Daoy (cell line): Measurements from ENCODE around the gene ZFYVE9. TPM values are rescaled to one million over a fixed set of nuclear protein-coding genes. Genes with fewer than 3 reads are reported as not detected.
"Not testable (repeated sequence)": the region's sequence is repeated elsewhere in the genome, so short reads cannot be mapped to it uniquely, and the experiment has no call there.

Source experiments
- DNase-seq: peaks from one replicate; pipeline ENCODE4 v3.0.0-alpha.2; 2015; ENCODE audit warnings: low read depth
- total RNA-seq: library from RNA; depleted of rRNA; stranded (reverse); fragments of >200 nt; shearing (Covaris generic); gene quantifications from 2 replicates; pipeline ENCODE4 v1.2.3, GENCODE V29; 2014; rRNA removed

Gene ZFYVE9
- total RNA-seq: 11.8 and 15.3 TPM in 2 replicates

- DNase-seq: peak; percentile 92
Measured at GRCh38 chr1:52141513-52142219, at the start of gene ZFYVE9. TSS of gene ZFYVE9 (plus strand) at chr1:52142089. CDS start at chr1:52233207, 91,118 bp downstream.

GRCh38 chr1:52094300-52094699 lies 47.6 kb upstream of the ZFYVE9 start:
- DNase-seq: not testable (repeated sequence)

- DNase-seq: no peak
Measured at GRCh38 chr1:52096216-52096615, 45.7 kb upstream of the ZFYVE9 start.

GRCh38 chr1:52098139-52098871 lies 43.6 kb upstream of the ZFYVE9 start:
- DNase-seq: no peak

GRCh38 chr1:52102336-52103013 lies 39.4 kb upstream of the ZFYVE9 start:
- DNase-seq: no peak

- no peak for DNase-seq
Measured at GRCh38 chr1:52111492-52111891, 30.4 kb upstream of the ZFYVE9 start.

GRCh38 chr1:52112489-52112888 lies 29.4 kb upstream of the ZFYVE9 start:
- DNase-seq: no peak

- no peak for DNase-seq
Measured at GRCh38 chr1:52119301-52120079, 22.4 kb upstream of the ZFYVE9 start.

GRCh38 chr1:52122384-52122783 lies 19.5 kb upstream of the ZFYVE9 start:
- DNase-seq: no peak

- DNase-seq: no peak
Measured at GRCh38 chr1:52123622-52124021, 18.3 kb upstream of the ZFYVE9 start.

GRCh38 chr1:52125736-52126359 lies 16.0 kb upstream of the ZFYVE9 start:
- DNase-seq: no peak

GRCh38 chr1:52127181-52128180 lies 14.4 kb upstream of the ZFYVE9 start:
- peak; percentile 64 for DNase-seq

GRCh38 chr1:52139817-52140540 lies 1.9 kb upstream of the ZFYVE9 start:
- DNase-seq: peak; percentile 56

- no peak for DNase-seq
Measured at GRCh38 chr1:52140633-52141512, 1.0 kb upstream of the ZFYVE9 start.

- peak; percentile 62 for DNase-seq
Measured at GRCh38 chr1:52142220-52143183, 613 bp downstream of the ZFYVE9 start.

- no peak for DNase-seq
Measured at GRCh38 chr1:52145137-52145536, 3.2 kb downstream of the ZFYVE9 start.

GRCh38 chr1:52150445-52150844 lies 8.6 kb downstream of the ZFYVE9 start:
- not testable (repeated sequence) for DNase-seq
